ENCODE data around the gene SLC25A4.

DNA sequence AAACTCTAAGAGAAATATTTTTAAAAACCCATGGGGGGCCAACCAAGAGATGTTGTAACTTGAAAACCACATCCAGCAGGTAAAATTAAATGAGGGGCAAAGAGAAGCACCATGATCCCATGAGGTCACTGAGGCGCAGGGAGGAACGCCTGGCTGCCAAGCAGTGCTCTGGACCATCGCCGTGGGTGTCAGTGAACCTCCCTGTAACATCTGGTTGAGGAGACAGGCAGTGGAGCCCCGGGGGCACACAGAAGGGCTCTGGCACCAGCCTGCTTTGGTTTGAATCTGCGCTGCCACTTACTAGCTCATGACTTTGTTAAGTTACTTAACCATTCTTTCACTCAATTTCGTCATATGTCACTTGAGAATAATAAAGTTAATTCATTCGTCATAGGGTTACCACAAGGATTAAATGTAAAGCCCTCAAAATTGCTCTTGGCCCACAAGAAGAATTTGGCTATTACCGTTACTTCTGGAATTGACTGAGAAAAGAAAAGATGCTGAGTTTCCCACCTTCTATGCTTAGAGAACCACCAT lies 41.6 kb upstream of the SLC25A4 start:
- TF ChIP-seq POLR2AphosphoS5 (IDR thresholded peaks at IDR 0.05; ENCODE audit: low read depth, low read length): no peak
- TF ChIP-seq POLR2A (IDR thresholded peaks at IDR 0.05; ENCODE audit: low read depth, low read length): no peak
- no peak for TF ChIP-seq TAF1 (IDR thresholded peaks at IDR 0.05; ENCODE audit: low read depth, low read length)
- TF ChIP-seq SPI1 (IDR thresholded peaks at IDR 0.05; ENCODE audit: low read depth, low read length): no peak
- no peak for TF ChIP-seq POU2F2 (IDR thresholded peaks at IDR 0.05; ENCODE audit: low read depth, low read length)
- TF ChIP-seq PAX5 (IDR thresholded peaks at IDR 0.05; ENCODE audit: insufficient read depth, low read length, severe bottlenecking): no peak

Data from GM12891 (cell line).